ENCODE results near the gene ZBTB38. TPM values are rescaled to one million over a fixed set of nuclear protein-coding genes. Genes with fewer than 3 reads are reported as not detected.

The ZBTB38 gene
- total and polyA plus RNA-seq, 9 donors = 14.5 to 27.7 (median 18.9) TPM

GRCh38 chr3:141330718-141331376 is 37.5 kb upstream of the ZBTB38 start:
- no peak for DNase-seq
- H3K27me3 ChIP-seq (ENCODE audit: control insufficient read depth, insufficient read depth, low read length) = no peaks in the 10 kb centered on the region
- H3K4me3 ChIP-seq (ENCODE audit: low read length) = no peak overlapping the region
- H3K27ac ChIP-seq (ENCODE audit: low read length) = no peak overlapping the region
- WGBS (ENCODE audit: insufficient coverage) = no CpG with 5 or more reads among the region's 3 CpGs
- H3K36me3 ChIP-seq (ENCODE audit: control insufficient read depth, insufficient read depth, low read length) = no peaks in the 10 kb centered on the region
- H3K4me1 ChIP-seq (ENCODE audit: control insufficient read depth, insufficient read depth, low read length) = no peaks in the 10 kb centered on the region
- no peaks in the 10 kb centered on the region for H3K9me3 ChIP-seq (replicated peaks; ENCODE audit: control insufficient read depth, low read depth, low read length)

- Histone ChIP-seq H3K27ac (ENCODE audit: low read length) (no peak overlapping the region), H3K9me3 (replicated peaks; ENCODE audit: control insufficient read depth, low read depth, low read length) (no peaks in the 10 kb centered on the region), H3K36me3 (ENCODE audit: control insufficient read depth, insufficient read depth, low read length) (no peaks in the 10 kb centered on the region), H3K27me3 (ENCODE audit: control insufficient read depth, insufficient read depth, low read length) (no peaks in the 10 kb centered on the region), H3K4me1 (ENCODE audit: control insufficient read depth, insufficient read depth, low read length) (no peaks in the 10 kb centered on the region), H3K4me3 (ENCODE audit: low read length) (no peak overlapping the region)
- WGBS (ENCODE audit: insufficient coverage) = 41% methylated on average over 7 of the region's 9 CpGs
- peak; percentile 25 for DNase-seq
Observed at GRCh38 chr3:141331377-141332318, 36.7 kb upstream of the ZBTB38 start.

GRCh38 chr3:141332416-141332815 is 35.9 kb upstream of the ZBTB38 start:
- no peak for DNase-seq
- no peaks in the 10 kb centered on the region for H3K4me1 ChIP-seq (ENCODE audit: control insufficient read depth, insufficient read depth, low read length)

DNA sequence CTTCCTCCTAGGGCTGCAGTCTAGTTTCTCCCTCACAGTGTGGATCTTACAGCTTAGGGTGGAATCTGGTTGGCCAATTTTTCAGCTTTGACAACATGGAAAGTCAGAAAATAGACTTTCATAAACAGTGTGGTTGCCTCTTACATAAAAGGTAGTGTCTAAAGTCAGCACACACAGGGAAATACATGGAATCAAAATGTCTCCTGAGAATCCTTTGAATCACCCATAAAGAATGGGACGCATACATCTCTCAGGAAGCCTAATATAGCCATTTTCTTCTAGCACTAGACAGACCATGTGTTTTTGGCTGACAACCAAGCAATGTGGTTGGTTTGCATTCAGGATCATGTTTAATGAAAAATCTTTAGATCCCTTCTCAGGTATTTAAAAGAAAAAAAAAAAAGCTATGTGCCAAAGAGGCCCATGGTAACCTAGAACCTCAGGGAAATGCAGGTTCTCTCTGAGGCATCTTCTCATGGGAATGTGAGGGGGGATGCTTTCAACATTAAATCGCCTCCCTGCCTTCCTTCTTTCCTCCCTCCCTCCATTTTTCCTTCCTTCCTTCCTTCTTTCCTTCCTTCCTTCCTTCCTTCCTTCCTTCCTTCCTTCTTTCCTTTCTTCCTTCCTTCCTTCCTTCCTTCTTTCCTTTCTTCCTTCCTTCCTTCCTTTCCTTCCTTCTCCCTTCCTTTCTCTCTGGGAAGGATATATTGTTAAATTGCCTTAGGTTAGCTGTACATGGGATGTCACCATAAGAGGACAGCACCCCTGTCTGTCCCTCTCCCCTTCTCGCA is 34.3 kb upstream of the ZBTB38 start:
- Histone ChIP-seq H3K4me1 (ENCODE audit: control insufficient read depth, insufficient read depth, low read length) (no peaks in the 10 kb centered on the region), H3K9me3 (replicated peaks; ENCODE audit: control insufficient read depth, low read depth, low read length) (no peaks in the 10 kb centered on the region), H3K27me3 (ENCODE audit: control insufficient read depth, insufficient read depth, low read length) (no peaks in the 10 kb centered on the region), H3K36me3 (ENCODE audit: control insufficient read depth, insufficient read depth, low read length) (no peaks in the 10 kb centered on the region), H3K4me3 (ENCODE audit: low read length) (no peak overlapping the region), H3K27ac (ENCODE audit: low read length) (no peak overlapping the region)
- DNase-seq = no peak
- no CpG with 5 or more reads among the region's 3 CpGs for WGBS (ENCODE audit: insufficient coverage)

More at GRCh38 chr3:141332416-141332815, 35.9 kb upstream of the ZBTB38 start:
- H3K36me3 ChIP-seq (ENCODE audit: control insufficient read depth, insufficient read depth, low read length) = no peaks in the 10 kb centered on the region
- H3K9me3 ChIP-seq (replicated peaks; ENCODE audit: control insufficient read depth, low read depth, low read length) = no peaks in the 10 kb centered on the region
- H3K27ac ChIP-seq (ENCODE audit: low read length) = no peak overlapping the region
- no peaks in the 10 kb centered on the region for H3K27me3 ChIP-seq (ENCODE audit: control insufficient read depth, insufficient read depth, low read length)
- H3K4me3 ChIP-seq (ENCODE audit: low read length) = no peak overlapping the region
- WGBS (ENCODE audit: insufficient coverage) = 95% methylated on average over 4 of the region's 5 CpGs

DNA sequence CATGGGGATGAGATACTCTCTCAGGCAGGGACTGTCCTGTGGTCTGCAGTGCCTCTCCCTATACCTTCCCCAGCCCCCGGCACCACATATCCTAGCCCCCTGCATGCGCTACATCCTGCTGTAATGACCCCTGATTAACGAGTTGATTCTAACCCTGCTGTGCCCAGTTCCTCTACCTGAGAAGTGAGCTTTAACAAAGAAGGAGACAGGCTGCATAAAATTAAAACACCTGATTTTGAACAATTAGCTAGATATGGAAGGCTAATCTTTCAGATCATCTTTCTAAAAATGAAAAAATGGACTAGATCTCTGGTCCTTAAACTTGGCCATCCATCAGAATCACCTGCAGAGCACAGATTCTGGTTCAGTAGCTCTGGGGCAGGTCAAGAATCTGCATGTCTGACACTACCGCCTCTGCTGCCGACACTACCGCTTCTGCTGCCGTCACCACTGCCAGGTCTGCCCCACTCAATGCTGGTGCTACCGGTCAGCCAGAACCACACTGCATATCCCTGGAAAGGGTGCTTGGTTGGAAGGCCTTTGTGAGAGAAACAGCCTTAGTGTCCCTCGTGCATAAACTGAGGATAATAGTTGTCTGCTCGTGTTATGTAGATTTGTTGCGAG is 33.6 kb upstream of the ZBTB38 start:
- no peak for DNase-seq
- no peak overlapping the region for H3K27ac ChIP-seq (ENCODE audit: low read length)
- no peaks in the 10 kb centered on the region for H3K9me3 ChIP-seq (replicated peaks; ENCODE audit: control insufficient read depth, low read depth, low read length)
- 67% methylated on average over 11 of the region's 11 CpGs for WGBS (ENCODE audit: insufficient coverage)
- H3K4me1 ChIP-seq (ENCODE audit: control insufficient read depth, insufficient read depth, low read length) = no peaks in the 10 kb centered on the region
- H3K27me3 ChIP-seq (ENCODE audit: control insufficient read depth, insufficient read depth, low read length) = no peaks in the 10 kb centered on the region
- H3K4me3 ChIP-seq (ENCODE audit: low read length) = no peak overlapping the region
- no peaks in the 10 kb centered on the region for H3K36me3 ChIP-seq (ENCODE audit: control insufficient read depth, insufficient read depth, low read length)

DNA sequence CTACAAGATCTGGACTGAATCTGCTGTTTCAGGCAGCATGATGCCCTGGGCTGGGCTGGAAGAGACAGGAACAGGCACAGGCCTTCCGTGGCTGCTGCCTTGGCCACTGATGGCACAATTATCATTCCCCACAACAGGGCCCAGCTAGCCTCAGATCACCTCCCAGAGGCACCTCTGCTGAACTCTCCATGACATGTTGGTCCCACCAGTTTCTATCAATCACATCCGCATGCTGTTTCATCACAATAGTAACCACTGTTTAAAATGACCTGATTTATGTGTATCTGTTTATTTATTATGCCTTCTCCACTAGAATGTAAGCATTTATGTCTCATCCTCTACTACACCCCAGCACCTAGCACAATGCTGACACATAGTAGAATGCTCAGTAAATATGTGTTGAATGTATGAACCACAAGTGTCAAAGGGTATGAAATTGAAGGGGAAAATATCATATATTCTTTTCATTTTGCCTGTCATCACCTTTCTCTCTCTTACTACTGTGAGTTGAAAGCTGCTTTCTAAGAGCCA is 32.7 kb upstream of the ZBTB38 start:
- Histone ChIP-seq H3K27me3 (ENCODE audit: control insufficient read depth, insufficient read depth, low read length) (no peaks in the 10 kb centered on the region), H3K9me3 (replicated peaks; ENCODE audit: control insufficient read depth, low read depth, low read length) (no peaks in the 10 kb centered on the region), H3K4me3 (ENCODE audit: low read length) (no peak overlapping the region), H3K36me3 (ENCODE audit: control insufficient read depth, insufficient read depth, low read length) (no peaks in the 10 kb centered on the region), H3K27ac (ENCODE audit: low read length) (no peak overlapping the region), H3K4me1 (ENCODE audit: control insufficient read depth, insufficient read depth, low read length) (no peaks in the 10 kb centered on the region)
- no peak for DNase-seq
- WGBS (ENCODE audit: insufficient coverage) = no CpG with 5 or more reads among the region's 2 CpGs

DNA sequence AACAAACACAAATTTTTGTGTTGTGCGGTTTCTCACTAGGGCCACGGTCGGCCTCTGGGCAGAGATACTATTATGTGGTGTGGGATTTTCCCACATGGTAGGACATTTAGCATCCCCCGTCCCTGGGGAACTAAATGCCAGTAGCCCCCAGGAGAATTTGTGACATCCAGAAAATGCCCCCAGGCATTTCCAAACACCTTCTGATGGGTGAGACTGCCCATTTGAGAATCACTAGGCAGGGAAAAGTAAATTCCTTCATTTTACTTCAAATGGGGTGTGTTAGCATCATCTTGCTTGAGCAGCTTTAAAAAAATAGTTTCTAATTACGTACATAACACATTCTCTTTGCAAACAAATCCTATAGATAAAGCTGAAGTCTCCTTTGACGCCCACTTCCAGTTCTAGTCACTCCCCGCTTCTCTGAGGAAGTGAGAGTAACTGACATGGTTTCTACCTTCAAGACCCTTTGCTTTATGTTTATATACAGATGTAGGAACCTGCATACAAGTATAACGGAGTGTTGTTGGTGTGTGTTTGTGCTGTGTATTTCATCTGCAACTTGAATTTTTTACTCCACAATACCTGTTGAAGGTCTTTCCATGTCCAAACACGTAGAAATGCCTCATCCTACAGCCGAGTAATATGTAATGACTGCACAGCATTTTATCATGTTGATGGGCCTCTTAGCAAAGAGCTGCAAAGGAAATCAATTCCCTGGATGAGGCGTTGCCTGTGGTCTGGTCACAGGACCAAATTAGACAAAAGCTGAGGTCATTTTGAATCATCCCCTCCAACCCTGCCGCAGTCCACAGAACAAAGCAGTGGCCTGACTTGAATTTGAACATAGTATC is 31.4 kb upstream of the ZBTB38 start:
- H3K4me3 ChIP-seq (ENCODE audit: low read length) = no peak overlapping the region
- no peaks in the 10 kb centered on the region for H3K27me3 ChIP-seq (ENCODE audit: control insufficient read depth, insufficient read depth, low read length)
- H3K36me3 ChIP-seq (ENCODE audit: control insufficient read depth, insufficient read depth, low read length) = no peaks in the 10 kb centered on the region
- H3K27ac ChIP-seq (ENCODE audit: low read length) = no peak overlapping the region
- H3K4me1 ChIP-seq (ENCODE audit: control insufficient read depth, insufficient read depth, low read length) = no peaks in the 10 kb centered on the region
- WGBS (ENCODE audit: insufficient coverage) = 44% methylated on average over 2 of the region's 12 CpGs
- DNase-seq = no peak
- H3K9me3 ChIP-seq (replicated peaks; ENCODE audit: control insufficient read depth, low read depth, low read length) = no peaks in the 10 kb centered on the region

- no peak for DNase-seq
- Histone ChIP-seq H3K4me3 (ENCODE audit: low read length) (no peak overlapping the region), H3K27me3 (ENCODE audit: control insufficient read depth, insufficient read depth, low read length) (no peaks in the 10 kb centered on the region), H3K9me3 (replicated peaks; ENCODE audit: control insufficient read depth, low read depth, low read length) (no peaks in the 10 kb centered on the region), H3K27ac (ENCODE audit: low read length) (no peak overlapping the region), H3K4me1 (ENCODE audit: control insufficient read depth, insufficient read depth, low read length) (no peaks in the 10 kb centered on the region), H3K36me3 (ENCODE audit: control insufficient read depth, insufficient read depth, low read length) (no peaks in the 10 kb centered on the region)
- no CpG with 5 or more reads among the region's 1 CpG for WGBS (ENCODE audit: insufficient coverage)
Observed at GRCh38 chr3:141337523-141337854, 30.8 kb upstream of the ZBTB38 start.

DNA sequence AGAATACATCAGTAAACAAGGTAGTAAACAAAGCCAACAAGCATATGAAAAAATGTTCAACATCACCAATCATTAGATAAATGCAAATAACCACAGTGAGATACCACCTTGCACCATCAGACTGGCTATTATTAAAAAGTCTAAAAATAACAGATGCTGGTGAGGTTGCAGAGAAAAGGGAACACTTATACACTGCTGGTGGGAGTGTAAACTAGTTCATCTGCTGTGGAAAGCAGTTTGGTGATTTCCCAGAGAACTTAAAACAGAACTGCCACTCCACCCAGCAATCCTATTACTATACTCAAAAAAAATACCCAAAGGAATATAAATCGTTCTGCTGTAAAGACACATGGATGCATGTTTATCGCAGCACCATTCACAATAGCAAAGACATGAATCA is 30.3 kb upstream of the ZBTB38 start:
- Histone ChIP-seq H3K36me3 (ENCODE audit: control insufficient read depth, insufficient read depth, low read length) (no peaks in the 10 kb centered on the region), H3K4me3 (ENCODE audit: low read length) (no peak overlapping the region), H3K4me1 (ENCODE audit: control insufficient read depth, insufficient read depth, low read length) (no peaks in the 10 kb centered on the region), H3K27me3 (ENCODE audit: control insufficient read depth, insufficient read depth, low read length) (no peaks in the 10 kb centered on the region), H3K27ac (ENCODE audit: low read length) (no peak overlapping the region), H3K9me3 (replicated peaks; ENCODE audit: control insufficient read depth, low read depth, low read length) (no peaks in the 10 kb centered on the region)
- no peak for DNase-seq
- 100% methylated on average over 1 of the region's 2 CpGs for WGBS (ENCODE audit: insufficient coverage)
